Activated CD4-positive, CD25-positive, alpha-beta regulatory T cell treated with anti-CD3 and anti-CD28 coated beads, Interleukin-2, amount 50 U/mL, for 16 hours (primary cell): ENCODE measurements around the gene ICAM2.

ENCODE experiments used
- DNase-seq: peaks from one replicate; pipeline ENCODE4 v3.0.0-alpha.2; 2020; ENCODE audit warnings: low read depth, low spot score

ICAM2 gene

GRCh38 chr17:64020056-64020766, at the start of gene ICAM2:
TSS of gene ICAM2 (minus strand) at chr17:64020633. CDS start at chr17:64006691, 13,942 bp downstream.
- peak; percentile 83 for DNase-seq

DNA sequence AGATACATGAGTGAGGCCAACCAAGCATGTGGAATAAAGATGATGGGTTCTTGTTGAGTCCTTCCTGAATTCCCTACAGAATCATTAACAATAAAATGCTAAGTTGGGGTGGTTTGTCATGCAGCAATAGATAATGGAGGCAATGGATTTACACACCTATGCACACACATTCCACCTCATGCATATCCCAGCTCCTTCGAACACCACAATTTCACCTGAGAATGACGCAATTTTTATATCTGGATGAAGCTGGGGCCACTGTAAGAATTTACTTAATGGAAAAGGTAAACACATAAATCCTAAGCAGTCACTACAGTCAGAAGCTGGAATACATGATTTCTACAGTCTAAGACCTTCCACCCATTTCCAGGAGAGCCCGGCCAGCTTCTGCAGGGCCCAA, 49.8 kb upstream of the ICAM2 start:
- DNase-seq = no peak

DNA sequence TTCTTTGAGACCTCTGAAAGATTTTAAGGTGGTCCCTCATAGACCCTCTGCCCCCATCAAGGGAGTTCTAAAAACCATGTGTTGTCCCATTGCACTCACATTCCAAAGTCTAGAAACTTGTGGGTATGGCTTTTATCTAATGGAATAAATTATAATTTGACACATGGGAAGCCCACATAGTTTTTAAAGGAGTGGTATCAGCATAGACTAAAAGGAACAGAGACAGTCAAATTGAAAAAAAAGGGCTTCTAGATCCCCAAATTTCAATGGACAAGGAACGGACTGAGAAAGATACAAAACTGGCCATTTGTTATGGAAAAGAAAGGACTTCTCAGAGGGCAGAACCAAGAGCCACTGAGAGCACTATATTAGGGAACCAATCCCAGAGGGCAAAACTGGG, 48.7 kb upstream of the ICAM2 start:
- DNase-seq = no peak

DNA sequence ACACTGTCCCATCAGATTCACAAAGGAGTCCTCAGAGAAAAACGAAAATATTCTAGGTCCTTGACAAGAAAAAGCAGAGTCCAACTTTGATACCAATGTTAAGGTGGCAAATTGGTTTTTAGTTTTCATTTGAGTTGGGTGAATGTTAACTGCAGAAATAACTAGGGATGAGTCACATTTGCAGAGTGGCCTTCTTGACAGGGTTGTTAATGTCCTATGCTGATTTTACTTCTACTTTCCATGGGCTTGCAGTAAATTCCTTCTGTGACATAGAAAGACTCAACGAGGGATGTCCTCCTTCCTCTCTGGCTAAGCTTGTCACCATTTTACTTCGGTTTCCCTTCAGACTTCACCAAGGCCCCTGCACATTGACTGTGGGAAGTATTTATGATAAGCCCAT, 47.2 kb upstream of the ICAM2 start:
- no peak for DNase-seq

DNA sequence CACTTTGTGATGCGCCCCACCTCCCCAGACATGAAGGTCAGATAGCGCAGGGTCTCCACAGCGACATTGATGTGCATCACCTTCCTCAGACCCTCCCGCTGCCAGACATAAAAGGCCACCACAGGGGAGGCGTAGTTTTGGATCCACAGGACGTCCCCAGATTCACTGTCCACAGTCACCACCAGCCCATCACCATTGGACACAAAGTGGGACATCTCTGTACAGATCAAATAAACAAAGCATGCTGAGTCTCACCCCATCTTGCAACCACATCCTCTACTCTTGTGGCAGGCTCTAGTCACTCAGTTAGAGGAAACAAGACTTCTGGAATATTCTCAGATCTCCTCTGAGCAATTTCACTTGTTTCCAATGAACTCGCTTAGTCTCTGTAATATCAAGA, 46.3 kb upstream of the ICAM2 start:
- no peak for DNase-seq

DNA sequence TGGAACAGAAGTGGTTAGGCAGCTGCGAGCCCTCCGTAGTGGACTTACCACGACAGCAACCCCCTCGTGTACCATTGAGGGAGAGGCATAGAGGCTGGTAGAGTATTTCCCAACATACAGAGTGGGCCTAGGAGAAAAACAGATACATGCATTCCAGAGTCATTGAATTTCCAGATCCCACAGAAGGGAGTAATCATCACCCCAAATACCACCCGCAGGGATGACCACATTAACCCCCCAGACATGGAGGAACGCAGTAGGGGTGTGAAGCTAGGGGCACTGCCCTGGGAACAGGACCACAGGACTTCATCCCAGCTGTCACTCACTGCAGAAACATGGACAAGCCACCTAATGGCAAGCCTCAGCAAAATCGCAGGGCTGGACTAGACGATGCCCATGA, 44.7 kb upstream of the ICAM2 start:
- DNase-seq = no peak

DNA sequence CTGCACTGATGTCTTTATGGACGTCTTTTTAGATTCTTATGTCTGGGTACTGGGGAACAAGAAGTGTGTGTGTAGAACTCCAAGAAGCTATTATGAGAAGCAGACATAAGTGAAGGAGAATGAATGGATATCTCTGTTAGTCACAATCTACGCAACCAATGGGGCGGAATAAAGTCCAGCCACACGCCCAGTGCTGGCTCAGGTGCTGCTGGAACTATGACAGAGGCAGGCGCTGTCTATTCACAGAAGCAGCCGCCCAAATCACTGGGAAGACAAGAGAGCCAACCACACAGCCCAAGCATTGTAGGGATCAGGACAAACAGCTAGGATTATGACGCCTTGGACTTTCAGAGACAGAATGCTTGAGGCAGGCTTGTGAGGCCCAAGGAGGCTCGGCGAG, 43.9 kb upstream of the ICAM2 start:
- no peak for DNase-seq

DNA sequence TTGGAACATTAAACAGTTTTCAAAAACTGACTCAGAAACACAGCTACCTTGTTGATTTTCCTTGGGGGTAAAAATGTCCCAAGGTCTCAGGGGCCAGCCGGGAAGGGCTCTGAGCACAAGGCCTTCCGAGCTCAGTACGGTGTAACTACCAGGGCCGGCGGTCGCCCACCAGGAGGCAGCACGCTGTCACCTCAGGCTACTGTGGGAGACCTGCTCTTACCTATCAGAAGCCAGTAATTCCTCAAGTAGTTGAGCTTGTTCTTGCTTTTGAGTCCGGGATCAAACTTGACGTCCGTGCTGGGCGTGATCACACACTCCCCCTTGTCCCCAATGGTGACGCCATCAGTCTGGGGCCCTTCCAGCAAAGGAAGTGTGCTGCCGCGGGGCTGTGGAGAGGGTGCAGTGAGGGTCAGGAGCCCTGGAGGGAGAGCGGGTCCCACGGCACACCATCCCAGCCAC, 43.4 kb upstream of the ICAM2 start:
- no peak for DNase-seq

DNA sequence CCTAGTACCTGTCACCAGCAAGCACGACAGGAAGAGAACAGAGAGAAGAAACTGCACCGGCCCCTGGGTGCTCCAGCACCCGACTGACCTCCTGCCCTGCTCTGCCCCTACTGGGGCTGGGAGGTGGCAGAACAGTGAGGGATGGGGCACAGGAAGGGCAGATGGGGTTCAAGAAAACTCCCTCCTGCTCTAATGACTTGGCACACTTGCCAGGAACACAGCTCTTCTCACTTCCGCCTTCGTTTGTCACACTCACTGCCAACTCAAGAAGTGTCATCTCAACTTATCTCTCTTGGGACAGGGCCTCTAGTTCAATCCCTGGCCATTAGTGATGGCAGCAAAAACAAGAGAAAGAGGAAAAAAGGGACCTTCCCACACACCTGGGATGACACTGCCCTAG, 42.7 kb upstream of the ICAM2 start:
- no peak for DNase-seq

- no peak for DNase-seq
Observed at GRCh38 chr17:64061178-64061898, 40.9 kb upstream of the ICAM2 start.

- no peak for DNase-seq
Observed at GRCh38 chr17:64060331-64060730, 39.9 kb upstream of the ICAM2 start.

- no peak for DNase-seq
Observed at GRCh38 chr17:64059756-64060155, 39.3 kb upstream of the ICAM2 start.

GRCh38 chr17:64058621-64059020, 38.2 kb upstream of the ICAM2 start:
- DNase-seq = no peak

DNA sequence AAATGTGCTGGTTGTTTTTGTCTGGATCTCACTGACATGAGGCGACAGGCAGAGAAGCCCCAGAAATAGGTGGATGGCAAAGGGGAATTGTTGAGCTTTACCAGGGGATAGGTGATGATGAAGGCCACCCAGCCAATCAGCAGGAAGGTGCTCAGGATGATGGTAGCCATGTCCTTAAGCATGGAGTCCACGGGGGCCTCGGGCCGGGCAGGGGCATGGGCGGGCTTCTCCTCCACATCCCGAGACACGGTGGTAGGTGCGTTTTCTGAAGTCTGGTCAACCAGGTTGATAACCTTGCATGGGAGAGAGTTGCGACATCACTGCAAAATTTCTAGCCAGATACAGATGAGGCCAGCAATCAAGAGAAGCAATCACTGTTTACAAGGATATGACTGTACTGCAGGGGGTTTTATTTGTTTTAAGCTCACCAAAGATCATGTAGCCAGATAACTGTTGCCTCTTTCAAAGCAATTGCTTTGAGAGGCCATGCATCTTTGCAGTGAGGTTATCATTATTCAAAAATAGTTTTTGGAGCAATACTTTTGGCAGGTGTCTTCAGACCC, 37.3 kb upstream of the ICAM2 start:
- no peak for DNase-seq

GRCh38 chr17:64056269-64057005, 36.0 kb upstream of the ICAM2 start:
- no peak for DNase-seq

GRCh38 chr17:64055183-64056142, 35.0 kb upstream of the ICAM2 start:
- DNase-seq = no peak

- no peak for DNase-seq
Observed at GRCh38 chr17:64054304-64054703, 33.9 kb upstream of the ICAM2 start.

GRCh38 chr17:64053101-64053500, 32.7 kb upstream of the ICAM2 start:
- no peak for DNase-seq

GRCh38 chr17:64051153-64051552, 30.7 kb upstream of the ICAM2 start:
- DNase-seq = no peak

GRCh38 chr17:64048805-64049204, 28.4 kb upstream of the ICAM2 start:
- no peak for DNase-seq

DNA sequence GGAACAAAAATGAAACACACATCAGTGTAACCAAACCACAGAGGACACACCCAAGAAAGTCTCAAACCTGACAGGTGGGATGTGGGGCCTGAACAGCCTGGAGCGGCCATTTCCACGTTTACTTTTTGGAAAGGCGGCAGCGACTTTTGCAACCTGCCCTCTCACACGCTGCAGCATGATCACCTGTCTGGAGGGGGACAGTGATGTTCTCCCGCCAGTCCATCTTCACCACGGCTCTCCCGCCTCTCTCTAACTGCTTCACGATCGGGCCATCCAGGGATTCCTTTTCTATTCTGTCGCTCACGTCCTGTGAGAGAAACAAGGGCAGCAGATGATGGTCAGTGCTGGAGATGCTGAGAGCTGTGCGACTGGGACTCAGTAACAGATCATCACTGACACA, 24.7 kb upstream of the ICAM2 start:
- DNase-seq = no peak
